H1 (cell line): ENCODE measurements around the gene TEKT5. TPM values are rescaled to one million over a fixed set of nuclear protein-coding genes. Genes with fewer than 3 reads are reported as not detected.

ENCODE experiments used
- CTCF ChIA-PET: fragments of 300-600 bp; sonication (Branson Sonifier 250); formaldehyde crosslinking; loops from one replicate; lab custom pipeline; 2021; ENCODE audit not compliant: partially characterized antibody; lab: Charles Lee
- POLR2A ChIA-PET: fragments of 300-600 bp; sonication (Branson Sonifier 250); formaldehyde crosslinking; loops from one replicate; lab custom pipeline; 2021; ENCODE audit warnings: inconsistent platforms; ENCODE audit not compliant: partially characterized antibody; lab: Charles Lee
- DNase-seq, 2 experiments: peaks; one replicate each; pipeline versions ENCODE4 v3.0.0 to v3.0.0-alpha.2; 2010 to 2022; ENCODE audit warnings: low spot score in 2 of 2, low read depth in 1 of 2, mixed read lengths in 1 of 2
- FAIRE-seq: peaks from 2 replicates; lab custom pipeline; 2011; peaks lifted over from hg19 to GRCh38; lab: Jason Lieb, UNC
- H2AFZ ChIP-seq: 2 replicates; pipeline ENCODE4 v1.8.1; 2012; ENCODE audit warnings: low read length, inconsistent platforms
- H2AK5ac ChIP-seq: 2 replicates; pipeline ENCODE4 v1.6.1; 2013; ENCODE audit warnings: low read depth, low read length
- H2BK120ac ChIP-seq: replicated peaks from 2 replicates; pipeline ENCODE3; 2013; ENCODE audit warnings: low read depth, low read length, inconsistent platforms
- H2BK12ac ChIP-seq: 2 replicates; pipeline ENCODE4 v1.6.1; 2013; ENCODE audit warnings: low read depth, low read length
- H2BK15ac ChIP-seq: 2 replicates; pipeline ENCODE4 v1.6.1; 2013; ENCODE audit warnings: low read length
- H2BK20ac ChIP-seq: 2 replicates; pipeline ENCODE4 v1.6.1; 2013; ENCODE audit warnings: low read length
- H2BK5ac ChIP-seq: 2 replicates; pipeline ENCODE4 v1.6.1; 2013; ENCODE audit warnings: low read depth, low read length
- H3K14ac ChIP-seq: 2 replicates; pipeline ENCODE4 v1.6.1; 2013; ENCODE audit warnings: inconsistent platforms; ENCODE audit not compliant: insufficient read length
- H3K18ac ChIP-seq: 2 replicates; pipeline ENCODE4 v1.6.1; 2013; ENCODE audit warnings: low read length; ENCODE audit errors: extremely low read depth
- H3K23ac ChIP-seq: 2 replicates; pipeline ENCODE4 v1.6.1; 2013; ENCODE audit warnings: inconsistent platforms; ENCODE audit not compliant: insufficient read length
- H3K23me2 ChIP-seq: 2 replicates; pipeline ENCODE4 v1.6.1; 2013; ENCODE audit warnings: low read depth, low read length
- H3K27ac ChIP-seq: 2 replicates; pipeline ENCODE4 v1.6.1; 2011; ENCODE audit warnings: low read depth, low read length, inconsistent platforms
- H3K27me3 ChIP-seq, 4 experiments: replicated peaks in 1 of 4; 1 replicate in 1 of 4; 2 replicates in 3 of 4; pipeline versions ENCODE4 v1.6.1 to v1.8.1; 2011 to 2013; ENCODE audit warnings: low read length in 3 of 4, mild to moderate bottlenecking in 3 of 4, inconsistent platforms in 2 of 4, mixed read lengths in 2 of 4, moderate library complexity in 1 of 4; ENCODE audit not compliant: control insufficient read depth in 3 of 4, insufficient read depth in 3 of 4; ENCODE audit errors: extremely low read depth in 1 of 4
- H3K36me3 ChIP-seq, 4 experiments: 2 replicates each; pipeline versions ENCODE4 v1.6.1 to v1.8.1; 2011 to 2013; ENCODE audit warnings: mild to moderate bottlenecking in 4 of 4, low read length in 3 of 4, moderate library complexity in 2 of 4, control low read depth in 1 of 4, inconsistent platforms in 1 of 4; ENCODE audit not compliant: insufficient read depth in 4 of 4, control insufficient read depth in 2 of 4
- H3K4ac ChIP-seq: replicated peaks from 2 replicates; pipeline ENCODE3; 2013; ENCODE audit warnings: low read length, low read depth, mixed read lengths, inconsistent platforms; ENCODE audit not compliant: insufficient read length
- H3K4me1 ChIP-seq, 4 experiments: replicated peaks in 1 of 4; 1 replicate in 1 of 4; 2 replicates in 3 of 4; pipeline versions ENCODE4 v1.6.1 to v1.8.1; 2011 to 2013; ENCODE audit warnings: low read length in 3 of 4, inconsistent platforms in 2 of 4, mixed read lengths in 1 of 4; ENCODE audit not compliant: insufficient read depth in 4 of 4, control insufficient read depth in 3 of 4
- H3K4me2 ChIP-seq, 2 experiments: 2 replicates each; pipeline versions ENCODE4 v1.6.1 to v1.8.1; 2011 to 2013; ENCODE audit warnings: low read depth in 2 of 2, low read length in 2 of 2, control low read depth in 1 of 2, inconsistent platforms in 1 of 2, mild to moderate bottlenecking in 1 of 2; ENCODE audit not compliant: insufficient read depth in 1 of 2
- H3K4me3 ChIP-seq, 4 experiments: fragments of 200-600, 300-600 bp in 1 of 4; sonication (generic), shearing (Covaris generic), sonication (Bioruptor Twin) in 1 of 4; 2 replicates each; pipeline versions ENCODE4 v1.5.1 to v1.8.1; 2011 to 2016; ENCODE audit warnings: low read length in 4 of 4, low read depth in 3 of 4, control low read depth in 2 of 4, inconsistent platforms in 2 of 4, mild to moderate bottlenecking in 2 of 4, mixed read lengths in 1 of 4, moderate library complexity in 1 of 4; ENCODE audit not compliant: insufficient read depth in 2 of 4; ENCODE audit errors: extremely low read depth in 1 of 4
- H3K56ac ChIP-seq: replicated peaks from 2 replicates; pipeline ENCODE3; 2013; ENCODE audit warnings: low read depth, mild to moderate bottlenecking, mixed read lengths, low read length, inconsistent platforms; ENCODE audit not compliant: insufficient read length
- H3K79me1 ChIP-seq: 2 replicates; pipeline ENCODE4 v1.6.1; 2013; ENCODE audit warnings: low read depth, low read length, control low read depth
- H3K79me2 ChIP-seq, 2 experiments: 2 replicates each; pipeline versions ENCODE4 v1.6.1 to v1.8.1; 2012 to 2013; ENCODE audit warnings: low read length in 2 of 2, mild to moderate bottlenecking in 2 of 2, inconsistent platforms in 1 of 2; ENCODE audit not compliant: insufficient read depth in 2 of 2, control insufficient read depth in 1 of 2
- H3K9ac ChIP-seq, 4 experiments: replicated peaks in 1 of 4; 1 replicate in 1 of 4; 2 replicates in 3 of 4; pipeline versions ENCODE4 v1.6.1 to v1.8.1; 2011 to 2013; ENCODE audit warnings: low read depth in 3 of 4, low read length in 3 of 4, control low read depth in 2 of 4, mild to moderate bottlenecking in 2 of 4, moderate library complexity in 2 of 4, inconsistent platforms in 1 of 4; ENCODE audit errors: extremely low read depth in 1 of 4
- H3K9me3 ChIP-seq, 2 experiments: 2 replicates each; pipeline versions ENCODE4 v1.6.1 to v1.8.1; 2012 to 2013; ENCODE audit warnings: mild to moderate bottlenecking in 2 of 2, moderate library complexity in 2 of 2, control low read depth in 1 of 2, inconsistent platforms in 1 of 2, low read depth in 1 of 2, low read length in 1 of 2, mixed read lengths in 1 of 2; ENCODE audit not compliant: insufficient read depth in 2 of 2
- H4K20me1 ChIP-seq, 2 experiments: replicated peaks in 1 of 2; 2 replicates each; pipeline versions ENCODE3 to v1.8.1; 2011 to 2013; ENCODE audit warnings: inconsistent platforms in 2 of 2, low read length in 2 of 2, mild to moderate bottlenecking in 1 of 2; ENCODE audit not compliant: insufficient read depth in 2 of 2, control insufficient read depth in 1 of 2
- H4K5ac ChIP-seq: 2 replicates; pipeline ENCODE4 v1.6.1; 2013; ENCODE audit warnings: low read length, low read depth, mixed read lengths, inconsistent platforms; ENCODE audit not compliant: insufficient read length
- H4K8ac ChIP-seq: 2 replicates; pipeline ENCODE4 v1.8.0; 2013; ENCODE audit warnings: mild to moderate bottlenecking, moderate library complexity, low read length, inconsistent platforms; ENCODE audit not compliant: insufficient read depth; ENCODE audit errors: extremely low read depth
- H4K91ac ChIP-seq: replicated peaks from 2 replicates; pipeline ENCODE3; 2013; ENCODE audit warnings: low read length, mixed read lengths, inconsistent platforms; ENCODE audit not compliant: insufficient read length
- BRCA1 ChIP-seq: IDR thresholded peaks from 2 replicates; pipeline ENCODE4 v1.6.1; 2012; ENCODE audit warnings: low read depth, low read length, improper control_type of control experiment
- CBX5 ChIP-seq: fragments of 300-800, 300-1000 bp; sonication (generic); IDR thresholded peaks from 2 replicates; pipeline ENCODE4 v1.7.1; 2016; ENCODE audit warnings: antibody characterized with exemption, low read length, low read depth
- CHD1 ChIP-seq: IDR thresholded peaks from 2 replicates; pipeline ENCODE4 v1.6.1; 2012; ENCODE audit warnings: low read depth, low read length, improper control_type of control experiment
- CREB1 ChIP-seq: IDR thresholded peaks from 2 replicates; pipeline ENCODE4 v1.6.1; 2012; ENCODE audit warnings: inconsistent platforms
- EP300 ChIP-seq, 2 experiments: IDR thresholded peaks; 1 replicate in 1 of 2; 2 replicates in 1 of 2; pipeline ENCODE4 v1.6.1; 2011 to 2012; ENCODE audit warnings: low read depth in 2 of 2, low read length in 2 of 2, mild to moderate bottlenecking in 2 of 2, borderline replicate concordance in 1 of 2, inconsistent platforms in 1 of 2, moderate library complexity in 1 of 2
- EZH2 ChIP-seq: fragments of 200-600 bp; sonication (generic); IDR thresholded peaks from 2 replicates; pipeline ENCODE4 v1.7.1; 2012; ENCODE audit warnings: low read depth, mild to moderate bottlenecking, moderate library complexity, low read length, inconsistent platforms; ENCODE audit not compliant: severe bottlenecking
- GTF2F1 ChIP-seq: IDR thresholded peaks from 2 replicates; pipeline ENCODE4 v1.6.1; 2012; ENCODE audit warnings: low read depth, low read length, improper control_type of control experiment, borderline replicate concordance
- NANOG ChIP-seq: IDR thresholded peaks from 2 replicates; pipeline ENCODE4 v1.6.1; 2011; ENCODE audit warnings: low read length, low read depth, mild to moderate bottlenecking, inconsistent platforms; ENCODE audit not compliant: insufficient read depth, poor library complexity, severe bottlenecking
- RFX5 ChIP-seq: IDR thresholded peaks from 2 replicates; pipeline ENCODE4 v1.6.1; 2011; ENCODE audit warnings: low read depth, low read length, improper control_type of control experiment, borderline replicate concordance
- SIX5 ChIP-seq: IDR thresholded peaks from 2 replicates; pipeline ENCODE4 v1.6.1; 2011; ENCODE audit warnings: mild to moderate bottlenecking, low read depth, low read length
- SP2 ChIP-seq: IDR thresholded peaks from 2 replicates; pipeline ENCODE4 v1.6.1; 2012; ENCODE audit warnings: mild to moderate bottlenecking, low read length, inconsistent platforms
- SRF ChIP-seq: IDR thresholded peaks from 2 replicates; pipeline ENCODE4 v1.6.1; 2011; ENCODE audit warnings: mild to moderate bottlenecking, low read depth, low read length, moderate library complexity
- ZNF274 ChIP-seq: IDR thresholded peaks from 2 replicates; pipeline ENCODE4 v1.7.0; 2012; ENCODE audit warnings: low read length, borderline replicate concordance; ENCODE audit errors: extremely low read depth
- WGBS, 2 experiments: shearing (Covaris generic) in 1 of 2; methylation state at CpG; one replicate each; pipeline versions ENCODE4 v1.1.6 to v1.1.7; 2013 to 2015; ENCODE audit warnings: low lambda C conversion rate in 2 of 2, mixed read lengths in 2 of 2, inconsistent platforms in 1 of 2, low coverage in 1 of 2, missing lambda C conversion rate in 1 of 2; ENCODE audit not compliant: insufficient replicate concordance in 2 of 2, insufficient coverage in 1 of 2, insufficient read length in 1 of 2; ENCODE audit errors: extremely low coverage in 1 of 2, missing lambda C conversion rate in 1 of 2; 5-methylcytosine and 5-hydroxymethylcytosine counted together
- polyA plus RNA-seq, 7 experiments: library from polyadenylated mRNA; depleted of rRNA in 3 of 7; stranded (reverse) in 5 of 7; unstranded in 2 of 7; fragments of >200 nt in 5 of 7; fragments of 200-250 nt in 2 of 7; gene quantifications; 1 replicate in 5 of 7; 2 replicates in 1 of 7; 4 replicates in 1 of 7; pipeline versions ENCODE4 v1.2.1 to v1.2.3, GENCODE V29; 2011 to 2013; ENCODE audit warnings: missing spikeins in 2 of 7, mixed read lengths in 2 of 7
- total RNA-seq: library from RNA; stranded (reverse); fragmentation: NEBNext Ultra II Directional; extraction: Animal tissue kit (Norgen Biotek cat#: 25700); gene quantifications from 2 replicates; pipeline ENCODE4 v1.2.1, GENCODE V29; 2021

The TEKT5 gene
- total and polyA plus RNA-seq, 2 of the 8 experiments (the other 6 are each of a cell fraction or from before 2014, with no cell fraction given), result 0.95 TPM; not detected in 1

- CTCF ChIA-PET, result interaction anchor here (0.8 to 3.4 kb wide), 4 partner anchors 10 to 34 kb away, joined by 3 to 22 read pairs (median 4); partner anchors contain the start of gene EMP2
- Histone ChIP-seq H3K9me3 (no peaks in the 10 kb centered on the region), H4K91ac (no peak overlapping the region), H3K14ac (no peak overlapping the region), H3K4ac (no peak overlapping the region), H2BK12ac (no peak overlapping the region), H3K36me3 (no peaks in the 10 kb centered on the region), H3K79me1 (no peaks in the 10 kb centered on the region), H4K20me1 (no peaks in the 10 kb centered on the region), H3K23me2 (peaks cover 2% of the 10 kb centered on the region; the same call in 1 of the 2 replicates), H3K4me3 (no peak overlapping the region), H3K9ac (no peak overlapping the region), H3K18ac (no peak overlapping the region), H3K79me2 (no peaks in the 10 kb centered on the region), H2BK5ac (no peak overlapping the region), H3K56ac (no peak overlapping the region), H3K4me1 (peaks cover 0 to 3% (median under 1%) of the 10 kb centered on the region in 4 experiments; a peak in 4 of 7 replicates), H2BK20ac (no peak overlapping the region), H3K27me3 (no peaks in the 10 kb centered on the region; a peak in 1 of 7 replicates), H4K8ac (no peak overlapping the region), H4K5ac (no peak overlapping the region), H2AFZ (no peak overlapping the region), H3K27ac (no peak overlapping the region), H2AK5ac (no peak overlapping the region), H2BK15ac (no peak overlapping the region), H3K4me2 (no peak overlapping the region), H3K23ac (no peak overlapping the region), H2BK120ac (no peak overlapping the region)
- 87% methylated on average over 7 of the region's 7 CpGs; no CpG with 5 or more reads in 1 of the 2 experiments for WGBS, 2 experiments
- FAIRE-seq (no peak), DNase-seq (no peak)
- POLR2A ChIA-PET, result interaction anchor here (1.7 kb wide), 1 partner anchor 10 kb away, joined by 4 read pairs; no protein-coding TSS in a partner anchor
- TF ChIP-seq BRCA1 (no peak), SRF (no peak), CBX5 (no peak), EZH2 (no peak), RFX5 (no peak), SP2 (no peak), CHD1 (no peak), EP300 (IDR thresholded peaks at IDR 0.05; ENCODE audit: borderline replicate concordance in 1 of 2, low read depth in 2 of 2, low read length in 2 of 2) (no peak), NANOG (no peak), GTF2F1 (no peak), SIX5 (no peak), CREB1 (no peak), ZNF274 (no peak)
Measured at GRCh38 chr16:10599626-10600025, 95.1 kb downstream of the TEKT5 start.
